ENCODE measurements around the gene PAMR1.
"Not testable (repeated sequence)": the region's sequence is repeated elsewhere in the genome, so short reads cannot be mapped to it uniquely, and the experiment has no call there.

Gene PAMR1

GRCh38 chr11:35541621-35542375 lies 16.4 kb upstream of the PAMR1 start:
- DNase-seq: no peak

- DNase-seq: no peak
Observed at GRCh38 chr11:35540526-35540925, 15.1 kb upstream of the PAMR1 start.

GRCh38 chr11:35539781-35540281 lies 14.4 kb upstream of the PAMR1 start:
- no peak for DNase-seq

- no peak for DNase-seq
Observed at GRCh38 chr11:35539256-35539655, 13.8 kb upstream of the PAMR1 start.

- DNase-seq: no peak
Observed at GRCh38 chr11:35536470-35536869, 11.1 kb upstream of the PAMR1 start.

GRCh38 chr11:35531246-35531645 lies 5.8 kb upstream of the PAMR1 start:
- DNase-seq: no peak

GRCh38 chr11:35529971-35530495 lies 4.6 kb upstream of the PAMR1 start:
- DNase-seq: no peak

GRCh38 chr11:35526370-35526792 lies 965 bp upstream of the PAMR1 start:
- no peak for DNase-seq

GRCh38 chr11:35524780-35525179 lies 636 bp downstream of the PAMR1 start:
- DNase-seq: no peak

GRCh38 chr11:35523861-35524260 lies 1.6 kb downstream of the PAMR1 start:
- no peak for DNase-seq

- no peak for DNase-seq
Observed at GRCh38 chr11:35523331-35523768, 2.1 kb downstream of the PAMR1 start.

GRCh38 chr11:35522091-35522490 lies 3.3 kb downstream of the PAMR1 start:
- not testable (repeated sequence) for DNase-seq

GRCh38 chr11:35520376-35520775 lies 5.0 kb downstream of the PAMR1 start:
- no peak for DNase-seq

GRCh38 chr11:35518766-35519165 lies 6.7 kb downstream of the PAMR1 start:
- DNase-seq: no peak

GRCh38 chr11:35517481-35517880 lies 7.9 kb downstream of the PAMR1 start:
- DNase-seq: no peak

GRCh38 chr11:35516403-35516802 lies 9.0 kb downstream of the PAMR1 start:
- DNase-seq: no peak

GRCh38 chr11:35515224-35515623 lies 10.2 kb downstream of the PAMR1 start:
- no peak for DNase-seq

- DNase-seq: no peak
Observed at GRCh38 chr11:35514481-35514880, 10.9 kb downstream of the PAMR1 start.

GRCh38 chr11:35511666-35512065 lies 13.8 kb downstream of the PAMR1 start:
- DNase-seq: no peak

GRCh38 chr11:35507688-35508087 lies 17.7 kb downstream of the PAMR1 start:
- DNase-seq: no peak

- no peak for DNase-seq
Observed at GRCh38 chr11:35501776-35502175, 23.6 kb downstream of the PAMR1 start.

- DNase-seq: no peak
Observed at GRCh38 chr11:35500744-35501143, 24.7 kb downstream of the PAMR1 start.

GRCh38 chr11:35496416-35496815 lies 29.0 kb downstream of the PAMR1 start:
- DNase-seq: no peak

GRCh38 chr11:35494957-35495490 lies 30.4 kb downstream of the PAMR1 start:
- DNase-seq: no peak
